GM18868 (cell line): ENCODE data around the gene GRAP2.
A peak's percentile ranks its signal among the peaks of the same experiment; 100 is the strongest.
"Not testable (repeated sequence)": the region's sequence is repeated elsewhere in the genome, so short reads cannot be mapped to it uniquely, and the experiment has no call there.

ENCODE experiments used
- ATAC-seq: cut with Tn5 transposase; IDR thresholded peaks from one replicate; pipeline ENCODE4 v1.9.1; 2021; ENCODE audit warnings: mild to moderate bottlenecking, moderate library complexity; ENCODE audit not compliant: unreplicated experiment

Gene GRAP2

GRCh38 chr22:39900306-39901227 lies at the start of gene GRAP2:
Gene GRAP2, plus strand, starts transcription at chr22:39901084. Its CDS starts 46,023 bp downstream, at chr22:39947107.
- peak; percentile 65 for ATAC-seq

- ATAC-seq = no peak
Observed at GRCh38 chr22:39851606-39852315, 49.1 kb upstream of the GRAP2 start.

GRCh38 chr22:39852799-39853198 lies 48.1 kb upstream of the GRAP2 start:
- no peak for ATAC-seq

GRCh38 chr22:39856588-39856987 lies 44.3 kb upstream of the GRAP2 start:
- no peak for ATAC-seq

- peak; percentile 42 for ATAC-seq
Observed at GRCh38 chr22:39859903-39860588, 40.8 kb upstream of the GRAP2 start.

GRCh38 chr22:39868741-39869140 lies 32.1 kb upstream of the GRAP2 start:
- ATAC-seq = no peak

- ATAC-seq = not testable (repeated sequence)
Observed at GRCh38 chr22:39869797-39870196, 31.1 kb upstream of the GRAP2 start.

- no peak for ATAC-seq
Observed at GRCh38 chr22:39871008-39871798, 29.7 kb upstream of the GRAP2 start.

GRCh38 chr22:39872548-39872947 lies 28.3 kb upstream of the GRAP2 start:
- ATAC-seq = no peak

- ATAC-seq = no peak
Observed at GRCh38 chr22:39873965-39874364, 26.9 kb upstream of the GRAP2 start.

GRCh38 chr22:39875176-39875885 lies 25.6 kb upstream of the GRAP2 start:
- ATAC-seq = not testable (repeated sequence)

- no peak for ATAC-seq
Observed at GRCh38 chr22:39877079-39877845, 23.6 kb upstream of the GRAP2 start.

GRCh38 chr22:39880722-39881121 lies 20.2 kb upstream of the GRAP2 start:
- ATAC-seq = no peak

- no peak for ATAC-seq
Observed at GRCh38 chr22:39883057-39883456, 17.8 kb upstream of the GRAP2 start.

- ATAC-seq = not testable (repeated sequence)
Observed at GRCh38 chr22:39889924-39890323, 11.0 kb upstream of the GRAP2 start.

- no peak for ATAC-seq
Observed at GRCh38 chr22:39893526-39893925, 7.4 kb upstream of the GRAP2 start, which contains the start of gene ENTHD1. Gene ENTHD1, minus strand, starts transcription at chr22:39893760. Its CDS starts 6,012 bp downstream, at chr22:39887748.

- ATAC-seq = no peak
Observed at GRCh38 chr22:39894554-39895092, 6.3 kb upstream of the GRAP2 start.

GRCh38 chr22:39895682-39896081 lies 5.2 kb upstream of the GRAP2 start:
- no peak for ATAC-seq
